Measurements from ENCODE around the gene SCNM1.
"Not testable (repeated sequence)": the region's sequence is repeated elsewhere in the genome, so short reads cannot be mapped to it uniquely, and the experiment has no call there.

Gene SCNM1

DNA sequence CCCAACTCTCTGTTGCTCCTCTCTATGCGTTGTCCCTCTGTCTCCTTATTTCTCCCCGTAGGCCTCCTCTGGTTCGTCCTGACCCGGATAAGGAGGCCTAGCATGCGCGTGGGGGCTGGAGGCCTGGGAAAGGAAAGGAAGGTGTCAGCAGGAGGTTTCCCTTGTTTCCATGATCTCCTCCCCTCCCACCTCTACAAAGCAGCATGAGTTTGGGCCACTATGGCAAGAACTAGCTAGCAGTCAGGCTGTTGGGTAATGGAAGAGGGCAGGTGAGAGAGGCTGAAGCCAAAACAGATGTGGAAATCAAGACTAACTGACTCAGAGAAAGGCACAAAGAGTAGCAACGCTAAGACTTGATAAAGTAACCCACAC lies 18.8 kb upstream of the SCNM1 start:
- no peak for DNase-seq

- DNase-seq: no peak
Measured at GRCh38 chr1:151147665-151148064, 18.3 kb upstream of the SCNM1 start.

DNA sequence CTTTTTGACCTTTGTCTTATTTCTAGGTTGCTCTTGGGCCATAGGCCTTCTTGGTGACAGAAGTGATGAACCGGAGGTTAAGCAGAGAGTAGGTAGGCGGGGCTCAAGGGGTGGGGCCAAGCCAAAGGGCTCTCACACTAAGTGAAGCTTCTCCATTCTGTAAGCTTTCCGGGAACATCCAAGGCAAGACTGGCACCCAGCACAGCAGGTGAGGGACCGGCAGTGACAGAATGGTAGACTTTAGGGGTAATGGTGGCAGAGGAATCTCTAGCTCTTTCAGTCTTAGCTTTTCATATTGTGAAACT lies 9.5 kb upstream of the SCNM1 start, which contains the start of gene TNFAIP8L2:
Gene TNFAIP8L2, plus strand, starts transcription at position 135 of the 305 bp plus-strand sequence. CDS start 2,049 bp downstream, outside the sequence.
- DNase-seq: peak; percentile 79

DNA sequence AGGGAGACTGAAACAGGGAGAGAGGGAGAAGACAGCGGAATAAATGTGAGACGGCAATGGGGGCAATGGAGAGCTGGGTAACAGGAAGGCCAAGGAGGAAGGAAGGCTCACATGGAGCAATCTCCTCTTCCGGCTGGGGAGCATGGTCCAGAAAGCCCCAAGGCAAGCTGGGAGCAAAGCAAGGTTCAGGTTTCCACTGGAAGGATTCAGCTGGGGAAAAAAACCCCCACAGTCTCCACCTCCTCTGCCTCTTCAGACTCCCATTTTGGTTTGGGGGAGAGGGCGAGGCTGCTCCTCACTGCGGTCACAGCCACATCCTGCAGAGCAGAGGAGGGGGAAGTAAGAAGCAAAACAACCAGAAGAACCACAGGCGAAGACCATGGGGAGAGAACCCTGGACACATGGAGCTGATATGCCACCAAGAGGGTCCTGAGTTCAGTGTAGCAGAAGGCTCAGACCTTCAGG lies 8.8 kb upstream of the SCNM1 start:
- peak; percentile 67 for DNase-seq

DNA sequence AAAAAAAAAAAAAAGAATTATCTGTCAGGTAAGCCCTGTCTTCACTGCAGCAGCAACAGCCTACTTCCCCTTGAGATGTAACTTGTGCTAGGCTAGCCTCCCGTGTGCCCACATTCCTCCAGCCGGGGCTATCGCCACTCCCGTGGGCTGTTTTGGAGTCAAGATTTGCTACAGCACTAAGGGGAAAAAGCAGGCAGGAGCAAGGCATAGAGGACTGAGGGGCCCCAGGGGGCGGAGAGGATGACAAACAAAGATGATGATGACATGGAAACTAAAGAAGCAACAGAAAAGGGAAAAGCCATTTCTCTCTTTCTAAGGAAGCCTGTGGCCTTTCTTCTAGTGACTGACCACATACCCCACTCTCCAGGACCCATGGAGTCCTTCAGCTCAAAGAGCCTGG lies 7.6 kb upstream of the SCNM1 start:
- peak; percentile 68 for DNase-seq

DNA sequence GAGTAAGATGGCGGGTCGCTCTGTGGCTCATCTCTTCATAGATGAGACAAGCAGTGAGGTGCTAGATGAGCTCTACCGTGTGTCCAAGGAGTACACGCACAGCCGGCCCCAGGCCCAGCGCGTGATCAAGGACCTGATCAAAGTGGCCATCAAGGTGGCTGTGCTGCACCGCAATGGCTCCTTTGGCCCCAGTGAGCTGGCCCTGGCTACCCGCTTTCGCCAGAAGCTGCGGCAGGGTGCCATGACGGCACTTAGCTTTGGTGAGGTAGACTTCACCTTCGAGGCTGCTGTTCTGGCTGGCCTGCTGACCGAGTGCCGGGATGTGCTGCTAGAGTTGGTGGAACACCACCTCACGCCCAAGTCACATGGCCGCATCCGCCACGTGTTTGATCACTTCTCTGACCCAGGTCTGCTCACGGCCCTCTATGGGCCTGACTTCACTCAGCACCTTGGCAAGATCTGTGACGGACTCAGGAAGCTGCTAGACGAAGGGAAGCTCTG lies 7.1 kb upstream of the SCNM1 start:
- peak; percentile 37 for DNase-seq

- no peak for DNase-seq
Measured at GRCh38 chr1:151159373-151159772, 6.6 kb upstream of the SCNM1 start.

- DNase-seq: no peak
Measured at GRCh38 chr1:151164732-151165280, 1.1 kb upstream of the SCNM1 start.

GRCh38 chr1:151165281-151165737 lies 635 bp upstream of the SCNM1 start:
- no peak for DNase-seq

GRCh38 chr1:151166505-151166956 lies 587 bp downstream of the SCNM1 start:
- no peak for DNase-seq

DNA sequence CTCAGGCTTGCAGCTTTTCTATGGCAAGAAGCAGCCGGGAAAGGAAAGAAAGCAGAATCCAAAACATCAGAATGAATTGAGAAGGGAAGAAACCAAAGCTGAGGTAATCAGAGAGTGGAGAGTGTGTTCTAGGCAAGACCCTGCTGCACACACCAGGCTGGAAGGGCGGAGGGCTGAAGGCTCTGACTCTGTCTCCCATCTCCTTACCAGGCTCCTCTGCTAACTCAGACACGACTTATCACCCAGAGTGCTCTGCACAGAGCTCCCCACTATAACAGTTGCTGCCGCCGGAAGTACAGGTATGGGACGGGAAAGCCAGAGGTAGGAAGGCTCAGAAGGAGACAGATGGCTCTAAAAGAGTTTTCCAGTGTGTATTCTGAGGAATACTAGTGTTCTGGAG lies 1.2 kb downstream of the SCNM1 start:
- no peak for DNase-seq

DNA sequence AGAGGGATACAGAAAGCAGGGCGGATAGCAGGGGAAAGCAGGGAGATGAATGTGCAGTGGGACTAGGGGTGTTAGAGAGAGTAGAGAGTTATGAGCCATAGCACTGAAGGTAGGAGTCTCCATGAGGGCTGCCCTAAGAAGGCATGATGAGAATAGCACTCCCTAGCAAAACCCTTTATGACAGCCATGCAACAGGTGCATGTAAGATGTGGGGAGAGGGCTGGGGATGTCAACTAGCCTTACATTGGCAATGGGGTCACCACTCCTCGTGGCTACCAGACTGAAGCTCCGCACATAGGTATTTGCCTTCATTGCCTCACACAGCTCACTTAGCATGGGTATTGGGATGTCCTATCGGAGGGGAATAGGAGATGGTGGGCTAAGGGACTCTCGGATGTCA lies 5.2 kb downstream of the SCNM1 start:
- DNase-seq: no peak

DNA sequence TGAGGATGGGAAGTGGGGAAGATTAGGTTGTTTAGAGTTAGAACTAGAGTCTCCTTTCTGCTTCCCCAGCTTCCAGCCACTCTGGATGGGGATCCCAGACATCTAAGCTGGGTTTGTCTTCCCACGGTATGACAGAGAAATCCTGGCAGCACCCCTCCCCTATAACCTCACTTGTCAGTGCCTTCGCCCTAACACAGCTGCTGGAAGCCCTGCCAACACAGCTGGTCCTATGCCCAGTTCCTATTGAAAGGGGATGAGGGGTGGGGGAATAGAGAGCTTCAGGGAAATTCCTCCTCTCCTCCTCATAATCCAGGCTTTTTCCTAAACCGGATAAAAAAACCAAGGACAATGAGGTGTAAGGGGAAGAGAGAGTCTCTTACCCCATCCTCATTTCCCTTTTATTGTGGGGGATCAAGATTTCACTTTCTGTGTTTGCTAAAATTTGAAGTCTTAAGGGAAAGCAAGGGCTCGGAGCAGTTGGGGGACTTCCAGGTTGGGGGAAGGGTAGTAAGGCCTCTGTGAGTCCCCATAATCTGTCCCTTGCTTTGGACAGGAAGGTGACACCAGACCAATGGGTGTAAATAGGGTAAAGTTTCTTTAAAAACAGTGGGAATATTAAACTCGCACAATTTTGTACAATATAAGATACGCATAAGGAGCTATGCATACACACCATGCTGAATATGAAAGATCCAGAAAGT lies 9.2 kb downstream of the SCNM1 start:
- no peak for DNase-seq

DNA sequence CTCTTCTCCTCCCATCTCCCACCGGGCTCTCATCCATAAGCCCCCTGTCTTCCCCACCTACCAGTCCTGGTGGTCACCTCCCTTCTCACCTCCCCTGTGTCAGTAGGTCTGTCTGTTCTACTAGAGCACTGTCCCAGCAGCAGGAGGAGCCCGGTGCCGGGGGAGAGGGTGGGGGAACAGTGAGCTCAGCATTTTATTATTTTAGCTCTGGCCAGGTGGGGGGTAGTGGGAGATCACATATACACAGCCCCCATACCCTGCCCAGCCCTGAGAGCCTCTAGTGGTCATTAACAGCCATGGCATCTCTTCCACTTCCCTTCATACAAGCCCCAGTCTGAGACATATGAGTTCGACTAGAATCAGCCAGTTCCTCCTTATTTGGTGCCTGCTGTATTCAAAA lies 9.9 kb downstream of the SCNM1 start, which contains the start of gene TMOD4:
Gene TMOD4, minus strand, starts transcription at position 119 of the 400 bp plus-strand sequence. CDS start 1,106 bp downstream, outside the sequence.
- no peak for DNase-seq

- no peak for DNase-seq
Measured at GRCh38 chr1:151176514-151177045, 10.6 kb downstream of the SCNM1 start.

DNA sequence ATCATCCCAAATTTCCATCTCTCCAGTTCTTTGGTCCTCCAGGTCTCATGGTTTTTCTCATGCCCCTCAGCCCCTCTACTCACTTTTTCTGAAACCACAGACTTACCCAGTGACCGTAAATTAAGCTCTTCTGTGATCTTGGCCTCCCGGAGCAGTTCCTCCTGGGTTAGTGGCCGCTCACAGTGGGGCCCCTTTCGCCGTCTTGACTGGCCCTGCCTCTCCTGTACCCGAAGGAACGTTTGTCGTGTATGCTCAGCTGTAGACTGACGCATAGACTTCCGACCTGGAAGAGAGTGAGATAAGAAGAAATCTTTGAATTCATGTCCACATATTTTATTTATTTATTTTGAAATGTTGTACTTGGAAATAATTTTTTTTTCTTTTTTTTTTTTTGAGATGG lies 18.3 kb downstream of the SCNM1 start:
- DNase-seq: no peak

DNA sequence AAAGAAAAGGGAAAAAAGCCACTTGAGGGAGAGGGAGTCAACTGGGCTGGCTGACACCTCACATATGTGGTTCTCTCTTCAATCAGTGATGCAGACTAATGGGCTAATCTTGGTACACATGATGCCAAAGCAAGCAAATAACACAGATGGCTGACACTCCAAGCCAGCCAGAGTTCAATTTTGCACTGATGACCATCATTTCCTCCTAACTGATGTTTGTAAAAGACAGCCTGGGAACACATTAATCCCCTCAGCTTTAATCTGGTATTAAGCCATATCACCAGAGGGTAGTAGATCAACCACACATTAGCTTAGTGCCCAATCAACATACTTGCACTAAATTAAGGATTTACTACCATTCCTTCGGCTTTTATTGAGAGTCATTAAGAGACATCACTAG lies 21.3 kb downstream of the SCNM1 start:
- DNase-seq: no peak

DNA sequence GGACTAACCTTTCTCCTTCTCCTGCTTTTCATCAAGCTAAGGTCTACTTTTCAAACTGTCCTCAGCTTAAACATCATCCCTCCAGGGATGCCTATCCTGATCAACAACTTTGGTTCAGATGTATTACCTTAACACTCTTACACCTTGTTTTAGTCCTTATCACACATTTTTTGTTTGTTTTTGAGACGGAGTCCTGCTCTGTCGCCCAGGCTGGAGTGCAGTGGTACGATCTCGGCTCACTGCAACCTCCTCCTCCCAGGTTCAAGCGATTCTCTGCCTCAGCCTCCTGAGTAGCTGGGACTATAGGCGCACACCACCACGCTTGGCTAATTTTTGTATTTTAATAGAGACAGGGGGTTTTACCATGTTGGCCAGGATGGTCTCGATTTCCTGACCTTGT lies 22.7 kb downstream of the SCNM1 start:
- DNase-seq: not testable (repeated sequence)

GRCh38 chr1:151189637-151190445 lies 23.9 kb downstream of the SCNM1 start, which contains the start of gene VPS72:
VPS72 (minus strand) TSS chr1:151190197; CDS start chr1:151190121, 76 bp downstream.
- DNase-seq: peak; percentile 89

DNA sequence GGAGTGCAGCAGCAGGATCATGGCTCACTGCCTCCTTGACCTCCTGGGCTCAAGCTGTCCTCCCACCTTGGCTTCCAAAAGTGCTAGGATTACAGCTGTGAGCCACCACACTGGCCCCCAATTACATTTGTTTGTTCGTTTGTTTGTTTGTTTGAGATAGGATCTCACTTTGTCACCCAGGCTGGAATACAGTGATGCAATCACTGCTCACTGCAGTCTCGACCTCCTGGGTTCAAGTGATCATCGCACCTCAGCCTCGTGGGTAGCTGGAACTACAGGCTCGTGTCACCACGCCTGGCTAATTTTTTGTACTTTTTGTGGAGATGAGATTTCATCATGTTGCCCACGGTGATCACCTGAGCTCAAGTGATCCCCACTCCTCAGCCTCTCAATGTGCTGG lies 26.1 kb downstream of the SCNM1 start:
- no peak for DNase-seq

- DNase-seq: no peak
Measured at GRCh38 chr1:151193304-151193703, 27.4 kb downstream of the SCNM1 start.

GRCh38 chr1:151193856-151194255 lies 27.9 kb downstream of the SCNM1 start:
- no peak for DNase-seq
